OCI-LY3 (cell line): ENCODE data around the gene NECAB2.

Experiments
- EZH2phosphoT487 ChIP-seq: fragments of 200-600 bp; shearing (Covaris generic); IDR thresholded peaks from 2 replicates; pipeline ENCODE4 v1.6.1; 2018; ENCODE audit warnings: antibody characterized with exemption, mixed run types, low read depth
- TF ChIP-seq, protein P1 (sequence below): fragments of 200-600, 300-600 bp; sonication (generic); IDR thresholded peaks from 2 replicates; pipeline ENCODE4 v1.5.1; 2014; ENCODE audit warnings: antibody characterized with exemption, low read length, low read depth

DNA sequence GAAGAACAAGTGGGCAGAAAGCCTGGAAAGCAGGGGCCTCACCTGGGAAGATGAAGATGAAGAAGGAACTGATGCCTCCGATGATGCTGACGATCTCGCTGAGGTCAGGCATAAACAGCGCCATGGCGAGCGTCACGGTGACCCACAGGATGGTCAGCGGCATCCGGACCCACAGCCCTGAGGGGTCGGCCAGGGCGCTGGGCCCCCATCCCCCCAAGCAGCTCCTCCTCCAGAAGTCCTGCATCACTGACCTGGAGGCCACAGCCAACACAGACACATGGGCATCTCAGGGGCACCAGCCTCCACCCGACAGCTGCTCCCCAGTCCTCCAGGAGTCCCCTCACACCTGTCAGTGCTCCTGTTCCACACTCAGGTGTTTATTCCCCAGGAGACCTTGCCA lies 48.4 kb downstream of the NECAB2 start:
- TF ChIP-seq, protein P1, sequence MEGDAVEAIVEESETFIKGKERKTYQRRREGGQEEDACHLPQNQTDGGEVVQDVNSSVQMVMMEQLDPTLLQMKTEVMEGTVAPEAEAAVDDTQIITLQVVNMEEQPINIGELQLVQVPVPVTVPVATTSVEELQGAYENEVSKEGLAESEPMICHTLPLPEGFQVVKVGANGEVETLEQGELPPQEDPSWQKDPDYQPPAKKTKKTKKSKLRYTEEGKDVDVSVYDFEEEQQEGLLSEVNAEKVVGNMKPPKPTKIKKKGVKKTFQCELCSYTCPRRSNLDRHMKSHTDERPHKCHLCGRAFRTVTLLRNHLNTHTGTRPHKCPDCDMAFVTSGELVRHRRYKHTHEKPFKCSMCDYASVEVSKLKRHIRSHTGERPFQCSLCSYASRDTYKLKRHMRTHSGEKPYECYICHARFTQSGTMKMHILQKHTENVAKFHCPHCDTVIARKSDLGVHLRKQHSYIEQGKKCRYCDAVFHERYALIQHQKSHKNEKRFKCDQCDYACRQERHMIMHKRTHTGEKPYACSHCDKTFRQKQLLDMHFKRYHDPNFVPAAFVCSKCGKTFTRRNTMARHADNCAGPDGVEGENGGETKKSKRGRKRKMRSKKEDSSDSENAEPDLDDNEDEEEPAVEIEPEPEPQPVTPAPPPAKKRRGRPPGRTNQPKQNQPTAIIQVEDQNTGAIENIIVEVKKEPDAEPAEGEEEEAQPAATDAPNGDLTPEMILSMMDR = no peak
- TF ChIP-seq EZH2phosphoT487 = no peak
